ENCODE measurements around the gene FNDC10.

GRCh38 chr1:1621173-1622009, 21.5 kb upstream of the FNDC10 start:
- no peak for TF ChIP-seq EZH2 (IDR thresholded peaks at IDR 0.05; ENCODE audit: insufficient read depth, poor library complexity, severe bottlenecking)
- TF ChIP-seq EZH2phosphoT487 (IDR thresholded peaks at IDR 0.05; ENCODE audit: insufficient read depth, low read depth), result no peak

All from GM23248 (cell line).